Neural cell (in vitro differentiated cells): Measurements from ENCODE around the gene CBX2. TPM values are rescaled to one million over a fixed set of nuclear protein-coding genes. Genes with fewer than 3 reads are reported as not detected.

Experiments
- H2AFZ ChIP-seq: fragments of 200-600, 300-800 bp; sonication (generic), shearing (Covaris generic); 2 replicates; pipeline ENCODE4 v1.6.0; 2014; ENCODE audit warnings: low read depth, mild to moderate bottlenecking, antibody characterized with exemption, low read length, moderate library complexity
- H3F3A ChIP-seq: fragments of 200-600 bp; shearing (Covaris generic); 2 replicates; pipeline ENCODE4 v1.6.1; 2016; ENCODE audit warnings: mild to moderate bottlenecking, moderate library complexity, mixed read lengths, antibody characterized with exemption, low read length; ENCODE audit not compliant: insufficient read depth, poor library complexity, severe bottlenecking
- H3K27ac ChIP-seq: fragments of 200-600, 300-800 bp; sonication (generic), shearing (Covaris generic); 2 replicates; pipeline ENCODE4 v1.5.1; 2014; ENCODE audit warnings: mild to moderate bottlenecking, low read length, moderate library complexity
- H3K27me3 ChIP-seq: fragments of 300-800, 200-600 bp; sonication (generic), shearing (Covaris generic); 2 replicates; pipeline ENCODE4 v1.6.0; 2014; ENCODE audit warnings: mild to moderate bottlenecking, low read depth, low read length, moderate library complexity; ENCODE audit not compliant: insufficient read depth
- H3K36me3 ChIP-seq: fragments of 300-800, 200-600 bp; sonication (generic), shearing (Covaris generic); 2 replicates; pipeline ENCODE4 v1.5.1; 2014; ENCODE audit warnings: mild to moderate bottlenecking, antibody characterized with exemption, low read length, moderate library complexity; ENCODE audit not compliant: insufficient read depth
- H3K4me2 ChIP-seq: fragments of 300-800, 200-600 bp; sonication (generic), shearing (Covaris generic); 2 replicates; pipeline ENCODE4 v1.6.0; 2014; ENCODE audit warnings: mild to moderate bottlenecking, low read length
- H3K4me3 ChIP-seq: fragments of 300-800, 200-600 bp; sonication (generic), shearing (Covaris generic); 2 replicates; pipeline ENCODE4 v1.5.1; 2014; ENCODE audit warnings: mild to moderate bottlenecking, low read length, moderate library complexity
- H3K79me2 ChIP-seq: fragments of 200-600 bp; shearing (Covaris generic); replicated peaks from 2 replicates; pipeline ENCODE4 v1.6.0; 2014; ENCODE audit warnings: mild to moderate bottlenecking, low read length, moderate library complexity; ENCODE audit not compliant: insufficient read depth
- H3K9ac ChIP-seq: fragments of 300-800, 200-600 bp; sonication (generic), shearing (Covaris generic); 2 replicates; pipeline ENCODE4 v1.6.1; 2016; ENCODE audit warnings: mild to moderate bottlenecking, low read length, mixed read lengths
- H3K9me2 ChIP-seq: fragments of 200-600 bp; shearing (Covaris generic); 2 replicates; pipeline ENCODE4 v1.6.1; 2016; ENCODE audit warnings: mild to moderate bottlenecking, low read length, mixed read lengths; ENCODE audit not compliant: insufficient read depth
- H3K9me3 ChIP-seq: fragments of 200-600, 300-800 bp; sonication (generic), shearing (Covaris generic); 2 replicates; pipeline ENCODE4 v1.6.1; 2016; ENCODE audit warnings: mild to moderate bottlenecking, mixed run types, low read length, moderate library complexity, mixed read lengths
- H4K20me1 ChIP-seq: fragments of 200-600 bp; shearing (Covaris generic); 2 replicates; pipeline ENCODE4 v1.6.1; 2016; ENCODE audit warnings: mild to moderate bottlenecking, mixed run types; ENCODE audit not compliant: insufficient read depth
- EP300 ChIP-seq: fragments of 450-650 bp; conservative IDR thresholded peaks from 2 replicates; pipeline ENCODE4 v1.6.1; 2014; ENCODE audit warnings: antibody characterized with exemption, mild to moderate bottlenecking, moderate library complexity; ENCODE audit not compliant: poor library complexity, severe bottlenecking
- EZH2 ChIP-seq: fragments of 200-600, 300-800 bp; shearing (Covaris generic), sonication (generic); IDR thresholded peaks from 2 replicates; pipeline ENCODE4 v1.6.1; 2014; ENCODE audit warnings: antibody characterized with exemption, low read length, borderline replicate concordance, mild to moderate bottlenecking; ENCODE audit not compliant: insufficient read depth, poor library complexity, severe bottlenecking
- MXI1 ChIP-seq: fragments of 450-650 bp; conservative IDR thresholded peaks from 2 replicates; pipeline ENCODE4 v1.6.1; 2014; ENCODE audit warnings: antibody characterized with exemption, mild to moderate bottlenecking; ENCODE audit not compliant: poor library complexity, severe bottlenecking
- POLR2AphosphoS5 ChIP-seq: IDR thresholded peaks from 2 replicates; pipeline ENCODE4 v1.6.1; 2012
- RAD21 ChIP-seq: fragments of 450-650 bp; conservative IDR thresholded peaks from 2 replicates; pipeline ENCODE4 v1.6.1; 2014; ENCODE audit warnings: antibody characterized with exemption, mild to moderate bottlenecking, moderate library complexity
- SMC3 ChIP-seq: fragments of 450-650 bp; conservative IDR thresholded peaks from 2 replicates; pipeline ENCODE4 v1.6.1; 2014; ENCODE audit warnings: antibody characterized with exemption, mild to moderate bottlenecking, moderate library complexity; ENCODE audit not compliant: poor library complexity
- TAF1 ChIP-seq: IDR thresholded peaks from 2 replicates; pipeline ENCODE4 v1.6.1; 2012; ENCODE audit warnings: low read depth
- polyA plus RNA-seq: library from polyadenylated mRNA; depleted of rRNA; stranded (reverse); fragments of >200 nt; gene quantifications from 2 replicates; pipeline ENCODE4 v1.2.3, GENCODE V29; 2014
- TF ChIP-seq, protein P1 (sequence below): IDR thresholded peaks from 2 replicates; pipeline ENCODE4 v1.6.1; 2012; ENCODE audit warnings: borderline replicate concordance
- TF ChIP-seq, protein P2 (sequence below): fragments of 450-650 bp; IDR thresholded peaks from 2 replicates; pipeline ENCODE4 v1.5.1; 2014; ENCODE audit warnings: antibody characterized with exemption, mild to moderate bottlenecking, moderate library complexity; ENCODE audit not compliant: poor library complexity, severe bottlenecking

CBX2 gene
- polyA plus RNA-seq, 1 donor from 2014 or later, result 16.9 TPM

DNA sequence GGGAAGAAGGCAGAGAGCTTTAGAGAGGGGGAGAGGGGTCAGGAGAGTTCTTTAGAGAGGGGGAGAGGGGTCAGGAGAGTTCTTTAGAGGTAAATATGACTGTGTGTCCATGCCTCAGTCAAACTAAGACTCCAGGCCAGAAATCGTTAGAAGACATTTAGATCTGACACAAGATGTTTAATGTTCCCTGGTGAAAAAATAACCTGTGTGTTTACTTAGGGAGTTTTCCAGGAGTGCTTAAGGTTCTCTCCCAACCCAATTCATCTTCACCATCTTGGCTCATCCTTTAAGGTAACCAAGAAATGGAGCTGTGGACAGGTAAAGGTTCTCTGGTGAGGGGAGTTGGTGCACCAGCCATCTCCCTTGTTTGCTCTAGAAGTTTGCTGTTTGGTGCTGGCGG, 51.5 kb downstream of the CBX2 start:
- Histone ChIP-seq H3K9ac (no peak overlapping the region), H3K36me3 (no peaks in the 10 kb centered on the region), H3K79me2 (peaks cover 9% of the 10 kb centered on the region), H3K27ac (no peak overlapping the region), H3K4me2 (no peak overlapping the region), H4K20me1 (peaks cover 13% of the 10 kb centered on the region), H2AFZ (no peak overlapping the region), H3K9me3 (no peaks in the 10 kb centered on the region), H3K4me3 (no peak overlapping the region), H3K27me3 (peaks cover 7% of the 10 kb centered on the region), H3F3A (peaks cover 3% of the 10 kb centered on the region), H3K9me2 (no peaks in the 10 kb centered on the region)
- TF ChIP-seq EZH2 (no peak), MXI1 (no peak), POLR2AphosphoS5 (no peak), EP300 (no peak), RAD21 (no peak), SMC3 (no peak), TAF1 (no peak)
- TF ChIP-seq, protein P1, sequence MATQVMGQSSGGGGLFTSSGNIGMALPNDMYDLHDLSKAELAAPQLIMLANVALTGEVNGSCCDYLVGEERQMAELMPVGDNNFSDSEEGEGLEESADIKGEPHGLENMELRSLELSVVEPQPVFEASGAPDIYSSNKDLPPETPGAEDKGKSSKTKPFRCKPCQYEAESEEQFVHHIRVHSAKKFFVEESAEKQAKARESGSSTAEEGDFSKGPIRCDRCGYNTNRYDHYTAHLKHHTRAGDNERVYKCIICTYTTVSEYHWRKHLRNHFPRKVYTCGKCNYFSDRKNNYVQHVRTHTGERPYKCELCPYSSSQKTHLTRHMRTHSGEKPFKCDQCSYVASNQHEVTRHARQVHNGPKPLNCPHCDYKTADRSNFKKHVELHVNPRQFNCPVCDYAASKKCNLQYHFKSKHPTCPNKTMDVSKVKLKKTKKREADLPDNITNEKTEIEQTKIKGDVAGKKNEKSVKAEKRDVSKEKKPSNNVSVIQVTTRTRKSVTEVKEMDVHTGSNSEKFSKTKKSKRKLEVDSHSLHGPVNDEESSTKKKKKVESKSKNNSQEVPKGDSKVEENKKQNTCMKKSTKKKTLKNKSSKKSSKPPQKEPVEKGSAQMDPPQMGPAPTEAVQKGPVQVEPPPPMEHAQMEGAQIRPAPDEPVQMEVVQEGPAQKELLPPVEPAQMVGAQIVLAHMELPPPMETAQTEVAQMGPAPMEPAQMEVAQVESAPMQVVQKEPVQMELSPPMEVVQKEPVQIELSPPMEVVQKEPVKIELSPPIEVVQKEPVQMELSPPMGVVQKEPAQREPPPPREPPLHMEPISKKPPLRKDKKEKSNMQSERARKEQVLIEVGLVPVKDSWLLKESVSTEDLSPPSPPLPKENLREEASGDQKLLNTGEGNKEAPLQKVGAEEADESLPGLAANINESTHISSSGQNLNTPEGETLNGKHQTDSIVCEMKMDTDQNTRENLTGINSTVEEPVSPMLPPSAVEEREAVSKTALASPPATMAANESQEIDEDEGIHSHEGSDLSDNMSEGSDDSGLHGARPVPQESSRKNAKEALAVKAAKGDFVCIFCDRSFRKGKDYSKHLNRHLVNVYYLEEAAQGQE, result no peak
- TF ChIP-seq, protein P2, sequence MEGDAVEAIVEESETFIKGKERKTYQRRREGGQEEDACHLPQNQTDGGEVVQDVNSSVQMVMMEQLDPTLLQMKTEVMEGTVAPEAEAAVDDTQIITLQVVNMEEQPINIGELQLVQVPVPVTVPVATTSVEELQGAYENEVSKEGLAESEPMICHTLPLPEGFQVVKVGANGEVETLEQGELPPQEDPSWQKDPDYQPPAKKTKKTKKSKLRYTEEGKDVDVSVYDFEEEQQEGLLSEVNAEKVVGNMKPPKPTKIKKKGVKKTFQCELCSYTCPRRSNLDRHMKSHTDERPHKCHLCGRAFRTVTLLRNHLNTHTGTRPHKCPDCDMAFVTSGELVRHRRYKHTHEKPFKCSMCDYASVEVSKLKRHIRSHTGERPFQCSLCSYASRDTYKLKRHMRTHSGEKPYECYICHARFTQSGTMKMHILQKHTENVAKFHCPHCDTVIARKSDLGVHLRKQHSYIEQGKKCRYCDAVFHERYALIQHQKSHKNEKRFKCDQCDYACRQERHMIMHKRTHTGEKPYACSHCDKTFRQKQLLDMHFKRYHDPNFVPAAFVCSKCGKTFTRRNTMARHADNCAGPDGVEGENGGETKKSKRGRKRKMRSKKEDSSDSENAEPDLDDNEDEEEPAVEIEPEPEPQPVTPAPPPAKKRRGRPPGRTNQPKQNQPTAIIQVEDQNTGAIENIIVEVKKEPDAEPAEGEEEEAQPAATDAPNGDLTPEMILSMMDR, result no peak

DNA sequence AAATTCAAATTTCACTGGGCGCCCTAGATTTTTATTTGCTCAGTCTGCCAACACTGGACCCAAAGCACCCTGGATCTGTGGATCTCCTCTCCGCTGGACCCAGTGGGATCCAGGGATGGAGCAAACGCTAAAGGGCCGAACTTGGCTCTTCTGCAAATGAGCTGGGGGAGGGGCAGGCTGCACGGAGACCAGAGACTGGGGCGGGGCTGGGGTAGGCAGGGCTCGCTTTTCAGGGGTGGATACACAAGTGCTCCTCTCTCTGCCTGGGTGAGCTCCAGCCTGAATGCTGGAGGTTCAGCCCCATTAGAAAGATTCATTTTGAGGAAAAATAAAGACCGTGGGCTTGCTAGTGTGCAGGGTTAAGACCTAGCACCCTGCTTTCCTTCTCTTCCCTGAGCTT, 52.4 kb downstream of the CBX2 start:
- Histone ChIP-seq H3K27ac (no peak overlapping the region), H3K9ac (no peak overlapping the region), H3K27me3 (peaks cover 16% of the 10 kb centered on the region), H2AFZ (no peak overlapping the region), H3K4me2 (no peak overlapping the region), H3K79me2 (peaks cover 17% of the 10 kb centered on the region), H3K4me3 (no peak overlapping the region), H3K9me3 (no peaks in the 10 kb centered on the region), H3K36me3 (no peaks in the 10 kb centered on the region), H3K9me2 (no peaks in the 10 kb centered on the region), H3F3A (peaks cover 3% of the 10 kb centered on the region), H4K20me1 (peaks cover 21% of the 10 kb centered on the region)
- TF ChIP-seq, protein P2, result no peak
- TF ChIP-seq RAD21 (no peak), EP300 (no peak), SMC3 (no peak), MXI1 (no peak), TAF1 (no peak), POLR2AphosphoS5 (no peak), EZH2 (no peak)
- TF ChIP-seq, protein P1, result no peak
